ENCODE measurements around the gene PFKP. TPM values are rescaled to one million over a fixed set of nuclear protein-coding genes. Genes with fewer than 3 reads are reported as not detected.

Gene PFKP
- total RNA-seq, 4 donors from 2014 or later, result 53.9 to 93.9 (median 66.2) TPM

- no peak for DNase-seq
- in situ Hi-C loops (cut with MboI; ENCODE audit: low pct_ligation_motif_present in 1 of 4, low pct_unique_long_range_greater_than_20kb in 1 of 4, low sequenced_read_pairs in 3 of 4), result no loop called here
- no peaks in the 10 kb centered on the region for H3K9me3 ChIP-seq
- peaks cover 4% of the 10 kb centered on the region for H3K27me3 ChIP-seq
- no peaks in the 10 kb centered on the region for H3K36me3 ChIP-seq
- H3K4me1 ChIP-seq, result no peaks in the 10 kb centered on the region
- intact Hi-C loops (cut with DNase I; ENCODE audit: low total_unique reads), result no loop called here
- H3K27ac ChIP-seq, result no peak overlapping the region
- 50 to 73% methylated on average over 3 of the region's 3 CpGs for WGBS, 2 donors (ENCODE audit: low coverage in 1 of 2)
- no peak overlapping the region for H3K4me3 ChIP-seq
- TF ChIP-seq EP300 (IDR thresholded peaks at IDR 0.05; ENCODE audit: low read depth) (no peak), POLR2A (IDR thresholded peaks at IDR 0.05) (no peak), POLR2AphosphoS5 (IDR thresholded peaks at IDR 0.05) (no peak)
- TF ChIP-seq, protein P1, sequence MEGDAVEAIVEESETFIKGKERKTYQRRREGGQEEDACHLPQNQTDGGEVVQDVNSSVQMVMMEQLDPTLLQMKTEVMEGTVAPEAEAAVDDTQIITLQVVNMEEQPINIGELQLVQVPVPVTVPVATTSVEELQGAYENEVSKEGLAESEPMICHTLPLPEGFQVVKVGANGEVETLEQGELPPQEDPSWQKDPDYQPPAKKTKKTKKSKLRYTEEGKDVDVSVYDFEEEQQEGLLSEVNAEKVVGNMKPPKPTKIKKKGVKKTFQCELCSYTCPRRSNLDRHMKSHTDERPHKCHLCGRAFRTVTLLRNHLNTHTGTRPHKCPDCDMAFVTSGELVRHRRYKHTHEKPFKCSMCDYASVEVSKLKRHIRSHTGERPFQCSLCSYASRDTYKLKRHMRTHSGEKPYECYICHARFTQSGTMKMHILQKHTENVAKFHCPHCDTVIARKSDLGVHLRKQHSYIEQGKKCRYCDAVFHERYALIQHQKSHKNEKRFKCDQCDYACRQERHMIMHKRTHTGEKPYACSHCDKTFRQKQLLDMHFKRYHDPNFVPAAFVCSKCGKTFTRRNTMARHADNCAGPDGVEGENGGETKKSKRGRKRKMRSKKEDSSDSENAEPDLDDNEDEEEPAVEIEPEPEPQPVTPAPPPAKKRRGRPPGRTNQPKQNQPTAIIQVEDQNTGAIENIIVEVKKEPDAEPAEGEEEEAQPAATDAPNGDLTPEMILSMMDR (IDR thresholded peaks at IDR 0.05), result no peak
Measured at GRCh38 chr10:3022027-3022426, 45.3 kb upstream of the PFKP start.

GRCh38 chr10:3023892-3024291, 43.5 kb upstream of the PFKP start:
- 94% methylated on average over 2 of the region's 2 CpGs; no CpG with 5 or more reads in 1 of the 2 donors for WGBS, 2 donors (ENCODE audit: low coverage in 1 of 2)

DNA sequence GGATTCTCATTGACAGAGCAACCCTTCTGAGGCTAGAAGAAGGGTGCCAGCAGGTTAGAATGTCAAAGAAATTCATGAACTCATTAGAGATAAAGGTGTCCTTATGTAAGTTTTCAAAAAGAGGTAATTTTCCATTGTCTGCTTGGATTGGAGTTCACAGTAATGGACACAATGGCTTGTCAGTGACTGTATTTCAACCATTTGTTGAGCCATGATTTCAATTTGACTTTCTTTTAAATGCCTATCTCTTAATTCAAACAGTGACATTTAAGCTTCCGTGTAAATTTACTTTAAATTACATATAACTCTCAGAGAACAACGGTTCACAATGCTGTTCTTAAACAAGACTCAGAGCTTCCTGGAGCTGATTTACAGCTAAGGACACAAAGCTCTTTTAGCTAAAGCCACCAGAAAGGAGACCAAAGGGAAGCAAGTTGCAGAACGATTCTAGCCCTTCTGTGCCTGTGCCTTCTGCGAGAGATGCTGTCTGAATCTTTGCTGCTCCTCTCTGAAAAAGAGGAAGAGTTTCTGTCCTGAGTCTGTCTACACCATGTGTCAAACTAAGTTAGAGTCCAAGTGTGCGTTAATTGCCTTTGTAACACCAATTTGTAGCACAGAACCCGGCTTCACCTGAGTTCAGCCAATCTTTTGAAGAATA, 42.2 kb upstream of the PFKP start:
- no peak overlapping the region for H3K27ac ChIP-seq
- no peaks in the 10 kb centered on the region for H3K9me3 ChIP-seq
- DNase-seq, result no peak
- WGBS, 2 donors (ENCODE audit: low coverage in 1 of 2), result 31 to 60% methylated on average over 2 to 6 of the region's 6 CpGs
- in situ Hi-C loops (cut with MboI; ENCODE audit: low pct_ligation_motif_present in 1 of 4, low pct_unique_long_range_greater_than_20kb in 1 of 4, low sequenced_read_pairs in 3 of 4) (loop anchor here in 1 of 4 donors (25.0 kb wide), 1 partner anchor 88 kb away; no protein-coding TSS in a partner anchor), intact Hi-C loops (cut with DNase I; ENCODE audit: low total_unique reads) (no loop called here)
- H3K4me3 ChIP-seq, result no peak overlapping the region
- no peaks in the 10 kb centered on the region for H3K36me3 ChIP-seq
- peaks cover 4% of the 10 kb centered on the region for H3K27me3 ChIP-seq
- no peaks in the 10 kb centered on the region for H3K4me1 ChIP-seq
- TF ChIP-seq POLR2AphosphoS5 (IDR thresholded peaks at IDR 0.05), result no peak
- TF ChIP-seq POLR2A (IDR thresholded peaks at IDR 0.05), result no peak
- TF ChIP-seq, protein P1 (IDR thresholded peaks at IDR 0.05), result no peak
- TF ChIP-seq EP300 (IDR thresholded peaks at IDR 0.05; ENCODE audit: low read depth), result no peak

More at GRCh38 chr10:3023892-3024291, 43.5 kb upstream of the PFKP start:
- no peaks in the 10 kb centered on the region for H3K36me3 ChIP-seq
- intact Hi-C loops (cut with DNase I; ENCODE audit: low total_unique reads), result no loop called here
- no peak overlapping the region for H3K27ac ChIP-seq
- H3K4me3 ChIP-seq, result no peak overlapping the region
- DNase-seq, result no peak
- no peak for TF ChIP-seq POLR2A (IDR thresholded peaks at IDR 0.05)
- no peak for TF ChIP-seq EP300 (IDR thresholded peaks at IDR 0.05; ENCODE audit: low read depth)
- TF ChIP-seq, protein P1 (IDR thresholded peaks at IDR 0.05), result no peak
- TF ChIP-seq POLR2AphosphoS5 (IDR thresholded peaks at IDR 0.05), result no peak
- H3K9me3 ChIP-seq, result no peaks in the 10 kb centered on the region
- peaks cover 4% of the 10 kb centered on the region for H3K27me3 ChIP-seq
- in situ Hi-C loops (cut with MboI; ENCODE audit: low pct_ligation_motif_present in 1 of 4, low pct_unique_long_range_greater_than_20kb in 1 of 4, low sequenced_read_pairs in 3 of 4), result no loop called here
- no peaks in the 10 kb centered on the region for H3K4me1 ChIP-seq

- DNase-seq, result no peak
- H3K4me3 ChIP-seq, result no peak overlapping the region
- no peaks in the 10 kb centered on the region for H3K9me3 ChIP-seq
- H3K27ac ChIP-seq, result no peak overlapping the region
- no peaks in the 10 kb centered on the region for H3K4me1 ChIP-seq
- intact Hi-C loops (cut with DNase I; ENCODE audit: low total_unique reads) (no loop called here), in situ Hi-C loops (cut with MboI; ENCODE audit: low pct_ligation_motif_present in 1 of 4, low pct_unique_long_range_greater_than_20kb in 1 of 4, low sequenced_read_pairs in 3 of 4) (loop anchor here in 1 of 4 donors (25.0 kb wide), 1 partner anchor 91 kb away; no protein-coding TSS in a partner anchor)
- no peak for TF ChIP-seq EP300 (IDR thresholded peaks at IDR 0.05; ENCODE audit: low read depth)
- TF ChIP-seq POLR2A (IDR thresholded peaks at IDR 0.05), result no peak
- TF ChIP-seq, protein P1 (IDR thresholded peaks at IDR 0.05), result no peak
- no peak for TF ChIP-seq POLR2AphosphoS5 (IDR thresholded peaks at IDR 0.05)
- H3K27me3 ChIP-seq, result peaks cover 4% of the 10 kb centered on the region
- H3K36me3 ChIP-seq, result no peaks in the 10 kb centered on the region
- 62 to 67% methylated on average over 1 to 3 of the region's 3 CpGs for WGBS, 2 donors (ENCODE audit: low coverage in 1 of 2)
Measured at GRCh38 chr10:3027866-3028265, 39.5 kb upstream of the PFKP start.
